Vagina (tissue), 2 donors: ENCODE measurements around the gene TRMT44.

ENCODE experiments used
- CTCF ChIP-seq, 3 experiments: fragments of 450-650 bp in 2 of 3; fragments of 200-600 bp in 1 of 3; sonication (generic) in 1 of 3; IDR thresholded peaks; one replicate each; pipeline ENCODE4 v1.5.1; 2017 to 2019; ENCODE audit warnings: antibody characterized with exemption in 3 of 3, mild to moderate bottlenecking in 2 of 3, moderate library complexity in 2 of 3
- POLR2A ChIP-seq, 2 donors: fragments of 450-650 bp; IDR thresholded peaks; one replicate each; pipeline ENCODE4 v1.6.1; 2017; ENCODE audit warnings: antibody characterized with exemption in 2 of 2, mild to moderate bottlenecking in 2 of 2, moderate library complexity in 2 of 2
- POLR2AphosphoS5 ChIP-seq, 2 donors: sonication (generic); formaldehyde crosslinking; IDR thresholded peaks; one replicate each; pipeline ENCODE4 v1.9.0; 2017; ENCODE audit warnings: antibody characterized with exemption in 2 of 2, mild to moderate bottlenecking in 2 of 2, low read depth in 1 of 2; ENCODE audit not compliant: insufficient read depth in 1 of 2

- TF ChIP-seq CTCF (IDR thresholded peaks at IDR 0.05) (no peak), POLR2A (IDR thresholded peaks at IDR 0.05) (no peak), POLR2AphosphoS5 (IDR thresholded peaks at IDR 0.05; ENCODE audit: insufficient read depth in 1 of 2, low read depth in 1 of 2) (no peak)
Observed at GRCh38 chr4:8457646-8458252, 17.2 kb downstream of the TRMT44 start.
